GM18505 (cell line): Measurements from ENCODE around the gene PLCB2.

Experiments used
- ATAC-seq: cut with Tn5 transposase; IDR thresholded peaks from one replicate; pipeline ENCODE4 v1.9.1; 2021; ENCODE audit not compliant: unreplicated experiment
- POLR2A ChIP-seq: IDR thresholded peaks from 4 replicates; pipeline ENCODE4 v1.6.1; 2011; ENCODE audit warnings: borderline replicate concordance; ENCODE audit not compliant: insufficient read depth, insufficient read length; ENCODE audit errors: extremely low read depth

PLCB2 gene

DNA sequence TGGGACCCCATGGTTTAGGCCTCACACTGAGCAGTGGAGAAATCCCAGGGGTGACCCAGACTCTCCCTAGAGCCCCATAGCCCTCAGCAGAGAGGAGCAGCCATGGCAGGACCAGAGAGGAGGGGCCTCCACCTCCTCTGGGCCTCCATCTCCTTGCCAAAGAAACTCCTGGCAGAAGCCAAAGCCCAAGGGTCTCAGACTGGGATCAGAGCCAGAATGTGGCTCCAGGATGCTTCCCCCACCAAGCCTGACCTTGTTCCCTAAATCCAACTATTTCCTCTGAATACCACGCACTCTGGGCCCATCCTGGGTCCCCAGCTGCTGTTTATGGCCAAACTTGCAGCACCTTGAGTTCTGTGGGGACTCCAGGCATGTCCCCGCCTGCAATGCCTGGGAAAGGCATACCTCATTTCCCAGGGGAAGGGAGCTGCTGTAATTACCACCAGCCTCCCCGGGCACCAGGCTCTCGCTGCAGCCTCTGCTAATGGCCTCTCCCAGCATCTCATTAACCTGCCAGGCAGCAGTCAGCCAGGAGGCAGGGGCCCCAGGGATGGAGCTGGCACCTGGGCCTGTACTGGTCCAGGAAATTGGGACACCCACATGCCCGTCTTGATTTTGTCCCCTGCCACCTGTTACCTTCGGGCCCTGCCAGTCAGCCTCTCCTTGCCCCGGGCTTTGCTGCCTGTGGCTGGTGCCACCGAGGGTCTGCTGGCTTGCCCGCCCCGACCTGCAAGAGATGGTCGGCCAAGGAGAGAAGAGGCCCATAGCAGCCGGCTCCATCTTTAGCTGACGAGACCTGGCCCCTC, 28.4 kb upstream of the PLCB2 start:
- TF ChIP-seq POLR2A = no peak
- no peak for ATAC-seq

GRCh38 chr15:40334941-40335795, 27.4 kb upstream of the PLCB2 start:
- ATAC-seq = no peak
- no peak for TF ChIP-seq POLR2A

DNA sequence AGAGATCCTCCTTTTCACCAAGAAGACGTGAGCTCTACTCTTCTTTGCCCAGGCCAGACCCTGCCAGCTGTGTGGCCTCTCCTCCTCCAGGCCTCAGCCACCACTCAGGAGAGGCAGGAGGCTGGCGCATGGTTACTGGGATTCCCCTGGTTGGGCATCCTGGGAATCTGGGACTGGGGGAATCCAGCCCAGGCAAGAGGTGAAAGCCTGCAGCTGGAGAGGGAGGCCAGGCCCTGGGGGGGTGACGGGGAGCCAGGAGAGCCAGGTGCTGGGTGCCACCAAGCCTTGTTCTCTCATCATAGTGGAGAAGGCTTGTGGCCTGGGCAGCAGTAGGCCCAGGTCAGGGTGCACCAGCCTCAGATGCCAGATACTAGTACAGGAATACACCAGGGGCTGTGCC, 26.8 kb upstream of the PLCB2 start:
- ATAC-seq = no peak
- no peak for TF ChIP-seq POLR2A

- no peak for TF ChIP-seq POLR2A
- no peak for ATAC-seq
Measured at GRCh38 chr15:40333922-40334492, 26.3 kb upstream of the PLCB2 start.

- ATAC-seq = no peak
- TF ChIP-seq POLR2A = no peak
Measured at GRCh38 chr15:40332113-40332781, 24.5 kb upstream of the PLCB2 start.

- TF ChIP-seq POLR2A = no peak
- ATAC-seq = no peak
Measured at GRCh38 chr15:40331637-40332036, 23.9 kb upstream of the PLCB2 start.

DNA sequence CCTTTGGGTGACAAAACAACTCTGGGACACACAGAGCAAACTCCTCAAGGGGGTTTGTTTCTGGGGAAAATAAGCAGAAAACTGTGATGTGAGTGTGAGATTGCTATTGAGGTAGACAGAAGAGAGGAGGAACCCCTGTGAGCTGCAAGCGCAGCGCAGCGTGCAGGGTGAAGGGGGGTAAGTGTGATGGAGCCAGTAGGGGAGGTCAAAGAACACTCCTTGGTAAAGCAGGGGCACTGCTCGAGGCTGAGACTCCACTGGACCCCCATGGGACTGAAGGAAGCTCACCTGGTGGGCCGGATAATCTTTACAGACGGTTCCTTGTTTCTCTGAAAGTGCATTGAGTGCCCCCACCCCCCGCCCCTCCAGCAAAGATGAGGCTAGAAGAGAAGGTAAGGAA, 23.3 kb upstream of the PLCB2 start:
- ATAC-seq = no peak

DNA sequence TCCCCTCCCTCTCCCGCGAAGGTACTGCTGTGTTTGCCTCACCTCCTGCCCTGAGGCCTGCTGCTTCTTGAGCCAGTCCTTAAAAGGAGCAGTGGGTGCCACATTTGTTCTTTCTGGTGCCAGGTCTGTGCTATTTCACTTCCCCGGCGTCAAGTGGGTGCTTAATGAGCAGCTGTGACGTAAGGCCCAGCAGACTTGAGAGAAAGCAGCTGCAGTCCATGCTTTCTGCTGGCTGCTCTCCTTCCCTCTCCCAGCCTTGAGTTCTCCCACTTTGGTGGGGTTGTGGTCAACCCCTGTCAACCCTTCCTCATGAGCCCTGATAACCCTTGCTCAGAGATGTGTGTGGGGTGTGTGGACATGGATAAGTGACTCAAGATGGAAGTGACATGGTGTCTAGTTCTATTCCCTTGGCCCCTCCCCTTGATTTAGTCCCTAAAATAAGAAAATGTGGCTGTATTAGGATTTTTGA, 22.7 kb upstream of the PLCB2 start:
- no peak for TF ChIP-seq POLR2A
- ATAC-seq = no peak

More for the DNA sequence above, 23.3 kb upstream of the PLCB2 start:
- TF ChIP-seq POLR2A = no peak

DNA sequence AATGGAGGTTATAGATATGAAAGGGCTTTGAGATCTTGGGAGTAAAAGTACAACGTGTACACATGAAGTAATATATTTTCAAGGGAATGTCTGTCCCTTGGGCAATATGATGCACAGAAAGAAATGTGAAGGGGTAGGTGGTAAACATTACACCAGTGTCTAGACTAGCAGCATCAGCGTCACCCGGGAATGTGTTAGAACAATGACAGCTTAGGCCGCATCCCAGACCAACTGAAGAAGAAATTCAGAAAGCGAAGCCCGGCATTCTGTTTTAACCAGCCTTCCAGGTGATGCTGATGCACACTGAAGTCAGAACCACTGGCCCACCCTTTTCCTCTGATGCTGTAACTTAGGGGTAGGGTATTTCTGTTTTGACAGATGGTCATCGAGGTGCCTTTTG, 22.1 kb upstream of the PLCB2 start:
- no peak for ATAC-seq
- TF ChIP-seq POLR2A = no peak

DNA sequence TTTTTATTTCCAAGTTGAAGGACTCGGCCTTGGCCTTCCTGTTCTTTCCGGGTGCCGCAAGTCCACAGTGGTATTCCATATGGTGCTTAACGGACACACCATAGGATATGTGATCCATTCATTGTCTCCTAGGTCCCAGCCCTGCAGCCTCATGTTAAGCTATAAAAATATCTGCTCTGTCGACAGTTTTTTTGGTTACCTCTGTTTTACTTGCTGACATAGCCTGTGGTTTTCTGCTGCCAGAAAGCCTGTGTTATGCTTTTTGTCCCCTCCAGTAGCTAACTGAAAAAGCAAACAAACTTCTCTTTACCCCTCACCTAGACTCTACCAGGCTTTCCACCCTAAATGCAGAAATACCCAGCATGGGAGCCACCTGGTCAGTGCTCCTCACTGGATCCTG, 21.0 kb upstream of the PLCB2 start:
- ATAC-seq = no peak

GRCh38 chr15:40328176-40328575, 20.4 kb upstream of the PLCB2 start:
- no peak for ATAC-seq

More for the DNA sequence above, 21.0 kb upstream of the PLCB2 start:
- TF ChIP-seq POLR2A = no peak

DNA sequence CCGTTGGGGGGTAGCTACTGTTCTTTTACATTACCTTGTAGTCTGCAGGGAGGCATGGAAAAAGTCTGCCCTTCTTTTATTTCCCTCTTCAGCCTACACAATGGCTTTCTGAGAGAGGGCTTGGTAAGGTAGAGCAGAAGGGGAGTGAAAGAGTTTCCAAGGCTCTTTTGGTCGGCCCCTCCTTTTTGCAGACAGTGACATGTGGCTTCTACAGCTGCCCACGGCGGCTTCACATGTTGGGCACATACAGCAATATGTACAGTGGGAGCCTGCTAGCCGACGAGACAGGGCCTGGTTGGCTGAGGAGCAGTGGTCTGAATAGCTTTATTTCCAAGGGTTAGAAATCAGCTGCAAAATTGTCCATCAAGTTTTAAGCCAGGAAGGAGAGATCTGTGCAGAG, 19.7 kb upstream of the PLCB2 start:
- ATAC-seq = no peak
- no peak for TF ChIP-seq POLR2A

More at GRCh38 chr15:40328176-40328575, 20.4 kb upstream of the PLCB2 start:
- TF ChIP-seq POLR2A = no peak

DNA sequence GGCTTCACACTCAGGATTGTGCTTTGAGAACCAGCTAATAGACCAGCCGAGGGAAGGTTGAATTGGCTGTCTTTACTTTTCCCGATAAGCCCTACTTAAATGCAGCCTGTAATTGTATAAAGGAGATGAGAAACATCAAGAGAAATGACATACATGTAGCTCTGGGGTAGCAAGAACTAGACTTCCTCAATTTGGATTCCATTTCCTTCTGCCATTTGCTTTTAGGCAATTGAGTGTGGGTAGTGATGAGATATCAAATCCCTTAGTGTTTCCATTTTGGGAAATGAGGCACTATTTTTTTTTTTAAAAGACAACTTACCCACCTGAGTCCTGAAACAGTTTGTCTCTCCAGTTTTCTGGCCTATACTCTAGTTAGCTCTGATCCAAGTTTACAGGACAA, 18.0 kb upstream of the PLCB2 start:
- ATAC-seq = no peak
- no peak for TF ChIP-seq POLR2A
